GM18507 (cell line): ENCODE measurements around the gene SKOR2.
A peak's percentile ranks its signal among the peaks of the same experiment; 100 is the strongest.
"Not testable (repeated sequence)": the region's sequence is repeated elsewhere in the genome, so short reads cannot be mapped to it uniquely, and the experiment has no call there.

Source experiments
- DNase-seq: peaks from one replicate; pipeline ENCODE4 v3.0.0; 2011; ENCODE audit warnings: low read depth; ENCODE audit not compliant: insufficient read length; ENCODE audit errors: extremely low spot score
- FAIRE-seq: peaks from 2 replicates; lab custom pipeline; 2011; peaks lifted over from hg19 to GRCh38; lab: Jason Lieb, UNC

Gene SKOR2

GRCh38 chr18:47206945-47207637, 44.4 kb downstream of the SKOR2 start:
- no peak for FAIRE-seq
- no peak for DNase-seq

GRCh38 chr18:47204908-47205522, 46.4 kb downstream of the SKOR2 start:
- FAIRE-seq, result peak; percentile 63
- peak; percentile 8 for DNase-seq

- no peak for FAIRE-seq
- DNase-seq, result no peak
These were observed 47.6 kb downstream of the SKOR2 start for GRCh38 chr18:47203626-47204464.

GRCh38 chr18:47195961-47196360, 55.5 kb downstream of the SKOR2 start:
- not testable (repeated sequence) for FAIRE-seq, DNase-seq

GRCh38 chr18:47191961-47192360, 59.5 kb downstream of the SKOR2 start:
- no peak for DNase-seq

DNA sequence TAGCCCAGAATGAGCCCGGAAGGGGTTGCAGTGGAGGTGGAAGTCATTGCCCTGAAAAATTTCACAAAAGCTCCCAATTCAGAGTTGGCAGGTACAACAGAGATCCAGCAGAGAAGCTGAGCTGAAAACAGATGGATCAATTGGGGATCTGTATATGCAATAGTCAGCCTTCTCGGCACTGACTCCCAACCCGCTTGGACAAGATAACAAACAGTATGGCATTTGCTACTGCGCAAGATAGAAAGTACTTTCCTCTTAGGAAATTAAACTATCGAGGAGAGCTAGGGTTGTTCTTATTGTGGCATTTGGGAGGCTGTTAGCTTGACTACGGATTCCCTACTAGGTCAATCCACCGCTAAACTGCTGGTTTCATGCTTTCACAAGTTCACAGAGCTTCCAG, 63.7 kb downstream of the SKOR2 start:
- DNase-seq (no peak), FAIRE-seq (no peak)

More at GRCh38 chr18:47191961-47192360, 59.5 kb downstream of the SKOR2 start:
- no peak for FAIRE-seq

DNA sequence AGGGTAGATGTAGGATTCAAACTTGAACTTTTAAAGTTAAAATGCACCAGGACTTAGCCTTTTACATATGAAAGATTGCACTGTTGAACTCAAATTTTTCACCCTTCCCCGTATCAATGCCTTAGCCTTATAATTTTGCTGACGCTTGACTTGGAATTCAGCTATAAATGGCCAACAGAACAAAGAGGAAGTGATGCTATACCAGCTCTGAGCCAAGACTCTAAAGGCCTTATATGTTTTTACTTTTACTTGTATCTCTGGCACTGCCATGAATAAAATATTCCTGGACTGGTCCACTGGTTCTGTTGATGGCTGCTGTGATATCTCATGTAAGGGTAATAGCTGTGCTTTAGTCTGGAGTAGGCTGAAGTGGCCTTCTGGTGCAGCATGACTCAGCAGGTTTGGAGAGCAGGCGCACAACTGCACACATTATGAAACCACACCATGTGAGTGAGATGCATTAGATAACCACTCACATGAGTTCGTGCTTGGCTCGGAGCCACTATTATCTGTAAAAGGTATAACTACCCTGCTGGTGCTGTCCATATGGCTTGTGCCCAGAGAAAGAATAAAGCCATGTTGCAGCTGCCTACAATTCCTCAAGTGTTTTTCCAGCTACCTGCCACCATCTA, 66.9 kb downstream of the SKOR2 start:
- FAIRE-seq (no peak), DNase-seq (no peak)

DNA sequence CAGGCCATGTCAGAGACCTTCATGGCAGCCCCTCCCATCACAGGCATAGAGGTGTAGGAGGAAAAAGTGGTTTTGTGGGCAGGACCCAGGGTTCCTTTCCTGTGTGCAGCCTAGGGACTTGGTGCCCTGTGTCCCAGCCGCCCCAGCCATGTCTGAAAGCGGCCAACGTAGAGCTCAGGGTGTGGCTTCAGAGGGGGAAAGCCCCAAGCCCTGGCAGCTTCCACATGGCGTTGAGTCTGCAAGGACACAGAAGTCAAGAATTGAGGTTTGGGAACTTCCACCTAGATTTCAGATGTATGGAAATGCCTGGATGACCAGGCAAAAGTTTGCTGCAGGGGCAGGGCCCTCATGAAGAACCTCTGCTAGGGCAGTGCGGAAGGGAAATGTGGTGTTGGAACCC, 69.3 kb downstream of the SKOR2 start:
- FAIRE-seq, DNase-seq: not testable (repeated sequence)

DNA sequence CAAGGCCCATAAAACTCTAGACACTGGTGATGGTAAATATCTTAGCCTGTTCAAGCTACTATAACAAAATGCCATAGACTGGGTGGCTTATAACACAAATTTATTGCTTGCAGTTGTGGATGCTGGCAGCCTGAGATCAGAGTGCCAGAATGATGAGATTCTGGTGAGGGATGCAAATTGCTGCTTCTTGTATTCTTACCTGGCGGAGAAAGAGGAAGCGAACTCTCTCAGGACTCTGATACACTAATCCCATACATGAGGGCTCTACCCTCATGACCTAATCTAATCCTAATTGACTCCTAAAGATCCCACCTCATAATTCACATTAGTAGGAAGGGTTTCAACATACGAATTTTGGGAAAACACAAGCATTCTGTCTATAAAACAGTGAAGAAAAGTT, 70.7 kb downstream of the SKOR2 start:
- no peak for DNase-seq
- FAIRE-seq, result no peak

DNA sequence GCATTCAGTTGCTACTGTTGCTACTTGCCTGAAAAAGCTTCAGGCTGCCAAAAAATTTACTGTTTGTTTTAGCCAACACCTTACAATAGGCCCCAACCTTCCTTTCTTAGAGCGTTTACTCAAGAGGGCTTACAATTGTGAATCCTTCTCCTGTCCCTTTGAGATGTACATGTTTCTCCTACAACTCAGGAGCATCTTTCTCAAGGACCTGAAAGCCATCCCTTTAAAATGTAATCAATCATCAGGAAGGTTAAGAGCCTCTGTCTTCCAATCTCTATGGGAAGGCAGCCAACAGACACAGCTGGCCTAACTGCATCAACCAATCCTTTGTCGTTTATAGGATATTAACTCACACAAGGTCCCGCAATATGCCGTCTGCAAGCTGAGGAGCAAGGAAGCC, 71.9 kb downstream of the SKOR2 start:
- DNase-seq (no peak), FAIRE-seq (no peak)

- FAIRE-seq (peak; percentile 80), DNase-seq (peak; percentile 82)
These were observed 75.4 kb downstream of the SKOR2 start, which contains the start of gene IER3IP1 for GRCh38 chr18:47175898-47176575. Gene IER3IP1, minus strand, starts transcription at chr18:47176364. Its CDS starts 87 bp downstream, at chr18:47176277.

- FAIRE-seq, result peak; percentile 31
- no peak for DNase-seq
These were observed 76.1 kb downstream of the SKOR2 start for GRCh38 chr18:47175283-47175897.

- no peak for DNase-seq
- FAIRE-seq, result no peak
These were observed 76.8 kb downstream of the SKOR2 start for GRCh38 chr18:47174545-47175116.

GRCh38 chr18:47172476-47172875, 79.0 kb downstream of the SKOR2 start:
- FAIRE-seq, result no peak
- DNase-seq, result no peak

DNA sequence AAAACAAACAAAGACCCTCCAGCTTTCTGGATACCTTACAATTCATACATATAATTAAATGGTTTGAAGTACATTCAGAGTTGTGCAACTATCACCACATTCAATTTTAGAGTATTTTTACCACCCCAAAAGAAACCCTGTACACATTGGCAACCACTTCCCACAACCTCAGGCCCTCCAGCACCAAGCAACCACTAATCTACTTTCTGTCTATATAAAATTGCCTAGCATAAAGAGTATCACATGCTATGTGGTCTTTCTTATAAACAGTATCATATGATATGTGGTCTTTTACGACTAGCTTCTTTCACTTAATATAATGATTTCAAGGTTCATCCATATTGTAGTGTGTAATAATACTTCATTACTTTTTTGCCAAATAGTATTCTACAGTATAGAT, 82.5 kb downstream of the SKOR2 start:
- no peak for FAIRE-seq
- DNase-seq, result no peak

- FAIRE-seq (no peak), DNase-seq (no peak)
These were observed 83.0 kb downstream of the SKOR2 start for GRCh38 chr18:47168509-47168908.

DNA sequence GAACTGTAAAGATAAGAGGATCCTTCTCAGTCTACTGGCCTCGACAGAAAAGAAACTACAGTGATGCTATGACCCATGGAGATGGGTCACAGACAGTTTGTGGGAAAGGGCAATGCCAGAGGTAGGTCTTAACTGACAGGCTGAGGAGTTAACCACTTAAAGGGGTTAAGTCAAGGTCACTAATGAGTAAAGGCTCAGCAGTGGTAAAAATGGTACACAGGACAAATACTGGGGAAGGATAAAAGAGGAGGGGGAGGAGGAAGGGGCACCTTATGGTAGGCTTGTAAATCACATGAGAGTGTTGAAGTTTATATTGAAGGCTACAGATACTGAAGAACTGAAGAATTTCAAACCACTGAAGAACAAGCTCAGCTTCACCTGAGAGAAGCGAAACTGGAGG, 85.2 kb downstream of the SKOR2 start:
- no peak for DNase-seq
- FAIRE-seq, result peak; percentile 36

GRCh38 chr18:47163241-47163640, 88.2 kb downstream of the SKOR2 start:
- FAIRE-seq (peak; percentile 90), DNase-seq (no peak)

DNA sequence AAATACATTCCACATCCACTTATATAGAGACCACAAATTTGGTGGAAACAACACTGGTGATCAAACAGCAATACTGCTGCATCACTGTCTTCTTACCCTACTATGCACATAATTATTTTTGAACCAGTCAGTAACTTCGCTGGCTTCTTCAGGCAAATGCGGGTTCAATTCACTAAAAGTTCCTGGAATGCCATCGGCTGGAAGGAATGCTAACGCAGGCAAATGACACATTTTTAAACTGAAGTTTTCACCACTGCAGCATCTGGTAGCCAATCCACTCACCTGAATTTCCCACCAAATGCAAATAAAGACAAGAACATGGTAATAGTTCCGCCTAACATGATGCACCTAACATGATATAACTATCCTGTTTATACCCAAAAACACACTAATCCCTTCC, 91.2 kb downstream of the SKOR2 start:
- FAIRE-seq (no peak), DNase-seq (no peak)
